ENCODE data around the gene COX19. TPM values are rescaled to one million over a fixed set of nuclear protein-coding genes. Genes with fewer than 3 reads are reported as not detected.

The COX19 gene
- total and polyA plus RNA-seq, 2 donors (not counting 1 experiment from before 2014, with no cell fraction given) = 14.7 to 38.3 TPM

GRCh38 chr7:932651-932975, 42.7 kb downstream of the COX19 start:
- no peak overlapping the region for H3K27ac ChIP-seq (ENCODE audit: low read length in 2 of 2)
- no peak overlapping the region for H3K4me3 ChIP-seq (ENCODE audit: control extremely low read depth in 1 of 5, extremely low read depth in 1 of 5, insufficient read depth in 1 of 5, low read depth in 2 of 5, low read length in 4 of 5)
- ATAC-seq (ENCODE audit: low read depth) = no peak
- ChIA-PET POLR2A (no interaction called here), CTCF (no interaction called here)
- H3K4me1 Mint-ChIP-seq = peaks cover 22% of the 10 kb centered on the region
- intact Hi-C loops (cut with micrococcal nuclease) = no loop called here
- no peaks in the 10 kb centered on the region for H3K9me3 Mint-ChIP-seq (ENCODE audit: insufficient read depth)
- no peak overlapping the region for H2AFZ ChIP-seq (ENCODE audit: insufficient read depth, low read depth, low read length, poor library complexity, severe bottlenecking)
- no peak overlapping the region for H3K4me3 Mint-ChIP-seq
- H3K27me3 Mint-ChIP-seq = peaks cover 6% of the 10 kb centered on the region
- no peak for DNase-seq
- no peak overlapping the region for H3K9ac ChIP-seq (ENCODE audit: low read length)
- TF ChIP-seq CTCF (IDR thresholded peaks at IDR 0.05) = no peak
- TF ChIP-seq EZH2 (IDR thresholded peaks at IDR 0.05; ENCODE audit: borderline replicate concordance, insufficient read depth, low read depth, low read length, poor library complexity, severe bottlenecking) = no peak
- no peak overlapping the region for H3K27ac Mint-ChIP-seq
- H4K20me1 ChIP-seq (ENCODE audit: control insufficient read depth, insufficient read depth, low read length, poor library complexity, severe bottlenecking) = no peaks in the 10 kb centered on the region
- WGBS (ENCODE audit: insufficient coverage) = 98% methylated on average over 11 of the region's 11 CpGs
- no peaks in the 10 kb centered on the region for H3K36me3 ChIP-seq (replicated peaks in 1 of 2; ENCODE audit: control extremely low read depth in 1 of 2, control insufficient read depth in 1 of 2, extremely low read depth in 1 of 2, insufficient read depth in 2 of 2, low read length in 1 of 2)
- no peaks in the 10 kb centered on the region for H3K79me2 ChIP-seq (ENCODE audit: control insufficient read depth, insufficient read depth, low read length)
- H3K9me3 ChIP-seq (ENCODE audit: control extremely low read depth in 1 of 3, control insufficient read depth in 2 of 3, insufficient read depth in 1 of 3, low read length in 2 of 3) = no peaks in the 10 kb centered on the region
- no peaks in the 10 kb centered on the region for H3K27me3 ChIP-seq (replicated peaks in 1 of 4; ENCODE audit: control extremely low read depth in 1 of 4, control insufficient read depth in 3 of 4, insufficient read depth in 4 of 4, low read length in 3 of 4)
- H3K4me2 ChIP-seq (replicated peaks; ENCODE audit: low read depth, low read length, poor library complexity, severe bottlenecking) = no peak overlapping the region
- H3K4me1 ChIP-seq (ENCODE audit: control insufficient read depth in 2 of 2, insufficient read depth in 2 of 2, low read length in 2 of 2) = peaks cover 4 to 23% of the 10 kb centered on the region in 2 donors

GRCh38 chr7:931871-932650, 43.3 kb downstream of the COX19 start:
- DNase-seq (no peak), ATAC-seq (ENCODE audit: low read depth) (no peak)
- H3K9me3 ChIP-seq (ENCODE audit: control extremely low read depth in 1 of 3, control insufficient read depth in 2 of 3, insufficient read depth in 1 of 3, low read length in 2 of 3) = no peaks in the 10 kb centered on the region
- no peak overlapping the region for H3K27ac ChIP-seq (ENCODE audit: low read length in 2 of 2)
- H3K4me1 ChIP-seq (ENCODE audit: control insufficient read depth in 2 of 2, insufficient read depth in 2 of 2, low read length in 2 of 2) = peaks cover 4 to 23% of the 10 kb centered on the region in 2 donors
- H3K9me3 Mint-ChIP-seq (ENCODE audit: insufficient read depth) = no peaks in the 10 kb centered on the region
- no peaks in the 10 kb centered on the region for H4K20me1 ChIP-seq (ENCODE audit: control insufficient read depth, insufficient read depth, low read length, poor library complexity, severe bottlenecking)
- intact Hi-C loops (cut with micrococcal nuclease) = no loop called here
- no peak overlapping the region for H2AFZ ChIP-seq (ENCODE audit: insufficient read depth, low read depth, low read length, poor library complexity, severe bottlenecking)
- ChIA-PET POLR2A (no interaction called here), CTCF (no interaction called here)
- H3K27me3 Mint-ChIP-seq = peaks cover 6% of the 10 kb centered on the region
- no peaks in the 10 kb centered on the region for H3K27me3 ChIP-seq (replicated peaks in 1 of 4; ENCODE audit: control extremely low read depth in 1 of 4, control insufficient read depth in 3 of 4, insufficient read depth in 4 of 4, low read length in 3 of 4)
- WGBS (ENCODE audit: insufficient coverage) = 93% methylated on average over 20 of the region's 21 CpGs
- H3K79me2 ChIP-seq (ENCODE audit: control insufficient read depth, insufficient read depth, low read length) = no peaks in the 10 kb centered on the region
- H3K36me3 ChIP-seq (replicated peaks in 1 of 2; ENCODE audit: control extremely low read depth in 1 of 2, control insufficient read depth in 1 of 2, extremely low read depth in 1 of 2, insufficient read depth in 2 of 2, low read length in 1 of 2) = no peaks in the 10 kb centered on the region
- no peak overlapping the region for H3K4me3 Mint-ChIP-seq
- no peak overlapping the region for H3K27ac Mint-ChIP-seq
- H3K4me1 Mint-ChIP-seq = peaks cover 26% of the 10 kb centered on the region
- no peak overlapping the region for H3K4me2 ChIP-seq (replicated peaks; ENCODE audit: low read depth, low read length, poor library complexity, severe bottlenecking)
- no peak for TF ChIP-seq EZH2 (IDR thresholded peaks at IDR 0.05; ENCODE audit: borderline replicate concordance, insufficient read depth, low read depth, low read length, poor library complexity, severe bottlenecking)
- no peak for TF ChIP-seq CTCF (IDR thresholded peaks at IDR 0.05)
- H3K4me3 ChIP-seq (ENCODE audit: control extremely low read depth in 1 of 5, extremely low read depth in 1 of 5, insufficient read depth in 1 of 5, low read depth in 2 of 5, low read length in 4 of 5) = no peak overlapping the region
- no peak overlapping the region for H3K9ac ChIP-seq (ENCODE audit: low read length)

Measured in B cell (primary cell).